CD4-positive, alpha-beta T cell treated with Interleukin-17A for 1 hour (primary cell): ENCODE data around the gene MINK1.
"Not testable (repeated sequence)": the region's sequence is repeated elsewhere in the genome, so short reads cannot be mapped to it uniquely, and the experiment has no call there.

ENCODE experiments used
- DNase-seq: peaks from one replicate; pipeline ENCODE4 v3.0.0-alpha.2; 2020

MINK1 gene

DNA sequence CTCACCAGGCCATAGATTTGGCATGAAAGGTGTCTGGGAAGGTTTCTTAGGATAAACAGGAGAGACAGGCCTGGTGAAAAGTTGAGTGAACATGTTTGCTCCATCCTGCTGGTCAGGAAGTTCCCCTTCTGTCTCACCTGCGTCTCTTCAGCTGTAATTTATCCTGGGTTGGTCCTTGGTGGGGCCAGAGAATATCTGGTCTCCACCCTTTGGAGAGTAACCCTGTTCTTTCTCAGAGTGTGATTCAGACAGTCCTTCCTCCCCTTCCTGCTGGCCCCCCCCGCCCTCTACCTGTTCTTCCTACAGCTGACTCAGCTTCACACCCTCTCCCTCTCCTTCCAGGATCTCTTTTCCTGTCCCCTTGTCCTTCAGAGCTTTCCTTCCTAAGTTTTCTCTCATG is 17.1 kb downstream of the MINK1 start:
- DNase-seq, result no peak

DNA sequence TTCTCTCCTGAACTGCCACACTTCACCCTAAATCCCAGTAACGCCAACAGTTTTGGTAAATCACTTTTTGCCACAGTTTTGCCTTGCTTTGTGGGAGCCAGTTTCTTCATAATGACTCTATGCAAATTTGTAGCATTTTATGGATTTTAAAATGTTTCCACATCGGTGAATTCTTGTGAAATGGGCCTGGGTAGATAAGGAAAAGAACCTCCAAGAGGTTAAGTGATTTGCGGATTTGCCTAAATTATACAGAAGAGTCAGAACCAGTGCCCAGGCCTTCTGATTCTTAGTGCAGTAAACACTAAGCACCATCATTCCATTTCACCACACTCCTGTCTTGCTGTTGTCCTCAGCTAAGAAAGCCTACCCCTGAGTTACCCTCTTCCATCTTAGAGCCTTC is 17.9 kb downstream of the MINK1 start:
- DNase-seq, result no peak

DNA sequence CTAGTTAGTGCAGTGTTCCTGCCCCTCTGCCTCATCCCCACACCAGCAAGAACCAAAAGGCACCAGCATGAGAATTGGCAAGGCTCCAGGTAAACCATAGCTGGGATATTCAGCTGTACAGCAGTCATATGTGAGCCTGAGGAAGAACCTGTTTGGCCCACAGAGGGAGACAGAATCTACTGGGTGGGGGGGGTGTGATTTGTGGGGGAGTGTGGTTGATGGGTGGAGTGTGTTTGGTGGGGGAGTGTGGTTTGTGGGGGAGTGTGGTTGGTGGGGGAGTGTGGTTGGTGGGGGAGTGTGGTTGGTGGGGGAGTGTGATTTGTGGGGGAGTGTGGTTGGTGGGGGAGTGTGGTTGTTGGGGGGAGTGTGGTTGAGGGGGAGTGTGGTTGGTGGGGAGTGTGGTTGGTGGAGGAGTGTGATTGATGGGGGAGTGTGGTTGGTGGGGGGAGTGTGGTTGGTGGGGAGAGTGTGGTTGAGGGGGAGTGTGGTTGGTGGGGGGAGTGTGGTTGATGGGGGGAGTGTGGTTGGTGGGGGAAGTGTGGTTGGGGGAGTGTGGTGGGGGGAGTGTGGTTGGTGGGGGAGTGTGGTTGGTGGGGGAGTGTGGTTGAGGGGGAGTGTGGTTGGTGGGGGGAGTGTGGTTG is 19.5 kb downstream of the MINK1 start:
- peak; percentile 54 for DNase-seq

DNA sequence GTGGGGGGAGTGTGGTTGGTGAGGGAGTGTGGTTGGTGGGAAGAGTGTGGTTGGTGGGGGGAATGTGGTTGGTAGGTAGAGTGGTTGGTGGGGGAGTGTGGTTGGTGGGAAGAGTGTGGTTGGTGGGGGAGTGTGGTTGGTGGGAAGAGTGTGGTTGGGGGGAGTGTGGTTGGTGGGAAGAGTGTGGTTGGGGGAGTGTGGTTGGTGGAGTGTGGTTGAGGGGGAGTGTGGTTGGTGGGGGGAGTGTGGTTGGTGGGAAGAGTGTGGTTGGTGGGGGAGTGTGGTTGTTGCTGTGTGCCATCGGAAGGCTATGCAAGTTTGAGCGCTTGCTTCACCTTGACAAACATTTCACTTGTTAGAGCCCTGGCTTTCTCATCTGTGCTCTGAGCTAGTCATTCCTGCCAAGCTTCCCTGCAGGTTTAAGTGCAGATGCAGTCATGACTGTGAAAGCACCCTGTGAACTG is 20.1 kb downstream of the MINK1 start:
- DNase-seq, result peak; percentile 58

DNA sequence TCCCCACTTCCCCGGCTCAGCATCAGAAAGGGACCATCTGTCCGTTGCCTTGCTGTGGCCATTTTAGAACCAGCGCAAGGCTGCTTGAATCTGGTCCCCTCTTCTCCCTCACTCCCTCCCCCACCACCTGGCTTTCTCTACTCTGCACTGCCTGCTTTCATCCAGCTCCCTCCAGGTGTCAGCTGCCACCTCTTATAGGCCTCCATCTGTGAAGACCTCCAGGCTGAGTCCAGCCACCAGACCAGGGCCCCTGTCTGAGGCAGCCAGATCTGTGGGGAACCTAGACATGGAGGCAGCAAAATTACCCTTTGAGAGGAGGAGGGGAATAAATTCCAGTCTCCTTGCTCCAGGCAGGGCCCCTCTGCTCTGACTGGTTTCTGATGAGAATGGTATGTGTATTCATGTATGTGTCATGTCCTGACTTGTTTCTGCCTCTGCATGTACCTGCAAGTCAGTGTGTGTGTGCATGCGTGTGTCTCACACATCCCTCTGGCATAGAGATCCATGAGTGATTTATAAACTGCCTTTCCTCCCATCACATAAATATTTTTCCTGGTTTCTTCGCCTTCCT is 21.1 kb downstream of the MINK1 start:
- DNase-seq, result no peak

DNA sequence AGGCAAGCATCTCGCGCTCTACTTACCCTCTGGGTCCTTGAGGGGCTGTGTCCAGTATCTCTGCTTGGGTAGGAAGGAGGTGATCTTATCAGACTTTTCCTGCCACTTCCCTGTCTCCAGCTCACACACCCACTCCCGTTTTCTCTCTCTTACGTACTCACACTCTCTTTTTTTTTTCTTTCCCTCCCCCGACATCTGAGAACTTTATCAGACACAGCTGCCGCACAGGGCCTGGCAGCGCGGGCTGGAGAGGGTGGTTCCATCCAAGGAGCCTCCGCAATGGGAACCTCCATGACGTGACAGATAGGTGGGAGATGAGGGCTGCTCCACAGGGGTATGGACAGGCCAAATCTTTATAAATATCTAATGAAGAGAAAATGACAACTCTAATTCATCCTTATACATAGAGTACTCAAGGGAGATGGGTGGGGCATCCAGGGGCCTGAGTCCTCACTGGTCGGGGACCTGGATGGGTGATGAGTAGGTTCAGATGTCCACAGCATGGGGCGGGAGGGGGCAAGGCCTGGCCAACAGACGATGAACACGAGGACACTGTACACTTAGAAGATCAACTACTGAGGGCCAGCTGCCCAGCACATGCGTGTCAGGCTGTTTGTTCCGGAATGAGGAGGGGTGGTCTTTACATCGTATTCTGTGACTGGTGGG is 23.3 kb downstream of the MINK1 start:
- no peak for DNase-seq

DNA sequence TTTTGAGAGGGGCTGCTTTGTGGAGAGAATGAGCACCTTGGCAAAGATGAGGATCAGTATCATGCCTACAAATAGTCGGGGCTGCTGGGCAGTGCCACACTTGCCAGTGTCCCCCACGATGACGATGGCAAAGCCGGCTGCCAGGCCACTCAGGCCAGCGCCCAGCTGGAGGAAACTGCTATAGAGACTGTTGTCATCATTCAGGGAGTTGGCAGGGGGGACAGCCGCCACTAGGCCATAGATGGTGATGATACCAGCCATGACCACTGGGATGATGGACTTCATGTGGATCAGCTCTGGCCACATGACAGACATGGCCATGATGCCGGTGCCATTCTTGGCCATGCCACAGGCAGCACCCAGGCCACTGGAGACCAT is 23.8 kb downstream of the MINK1 start:
- no peak for DNase-seq

DNA sequence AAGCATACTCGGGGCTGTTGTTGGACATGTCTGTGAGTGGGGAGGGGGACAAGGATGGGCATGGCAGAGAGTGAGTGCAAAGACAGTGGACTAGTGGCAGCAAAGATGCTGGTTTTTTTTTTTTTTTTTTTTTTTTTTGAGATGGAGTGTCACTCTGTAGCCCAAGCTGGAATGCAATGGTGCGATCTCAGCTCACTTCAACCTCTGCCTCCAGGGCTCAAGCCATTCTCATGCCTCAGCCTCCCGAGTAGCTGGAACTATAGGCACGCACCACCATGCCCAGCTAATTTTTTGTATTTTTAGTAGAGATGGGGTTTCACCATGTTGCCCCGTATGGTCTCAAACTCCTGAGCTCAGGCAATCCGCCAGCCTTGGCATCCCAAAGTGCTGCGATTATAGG is 24.2 kb downstream of the MINK1 start:
- not testable (repeated sequence) for DNase-seq

DNA sequence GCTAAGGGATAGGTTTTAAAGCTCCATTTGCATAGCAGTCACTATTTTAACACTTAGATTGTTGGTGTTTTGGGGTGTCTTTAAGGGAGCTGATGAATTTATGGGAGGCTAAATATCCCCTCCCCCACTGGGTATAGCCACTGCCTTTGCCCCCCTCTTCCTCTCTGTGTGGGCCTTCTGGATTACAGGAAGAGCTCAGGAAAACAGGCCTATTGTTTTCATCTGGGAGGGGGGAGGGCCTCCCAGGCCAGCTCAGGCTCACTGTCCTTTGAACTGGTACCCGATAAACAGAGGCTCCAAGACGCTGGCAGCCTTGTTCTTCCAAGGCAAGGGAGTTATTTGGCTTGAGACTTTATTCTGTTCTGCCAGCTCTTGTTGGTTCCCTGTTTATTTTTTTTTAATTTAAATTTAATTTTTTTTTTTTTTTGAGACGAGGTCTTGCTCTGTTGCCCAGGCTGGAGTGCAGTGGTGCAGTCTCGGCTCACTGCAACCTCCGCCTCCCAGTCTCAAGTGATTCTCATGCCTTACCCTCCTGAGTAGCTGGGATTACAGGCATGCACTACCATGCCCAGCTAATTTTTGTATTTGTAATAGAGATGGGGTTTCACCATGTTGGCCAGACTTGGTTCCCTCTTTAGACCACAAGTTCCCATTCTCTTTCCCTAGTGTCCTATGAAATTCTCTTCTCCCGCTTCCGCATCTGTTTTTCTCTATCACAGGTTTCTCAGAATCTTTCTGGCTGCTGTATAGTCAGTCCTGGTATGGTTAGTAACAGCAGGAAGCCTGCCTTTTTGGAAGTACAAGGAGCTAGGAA is 25.1 kb downstream of the MINK1 start:
- DNase-seq, result no peak

DNA sequence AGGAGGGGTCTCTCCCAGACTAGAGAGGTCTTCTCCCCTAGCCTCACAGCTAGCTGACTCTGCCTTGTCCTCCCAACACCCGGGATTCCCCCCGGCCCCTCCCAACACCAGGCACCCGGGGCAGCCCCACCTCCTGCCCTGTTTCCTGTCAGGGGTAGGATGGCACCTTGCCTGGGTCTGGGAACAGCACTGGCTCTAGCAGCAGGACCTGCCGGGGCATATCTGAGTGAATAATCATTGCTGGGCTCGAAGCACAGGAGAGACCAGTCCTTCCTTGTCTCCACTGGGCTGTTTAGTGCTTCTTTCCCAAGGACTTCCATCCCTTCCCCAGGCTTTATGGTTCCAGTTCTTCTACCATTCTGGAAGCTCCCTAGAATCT is 25.7 kb downstream of the MINK1 start:
- no peak for DNase-seq

DNA sequence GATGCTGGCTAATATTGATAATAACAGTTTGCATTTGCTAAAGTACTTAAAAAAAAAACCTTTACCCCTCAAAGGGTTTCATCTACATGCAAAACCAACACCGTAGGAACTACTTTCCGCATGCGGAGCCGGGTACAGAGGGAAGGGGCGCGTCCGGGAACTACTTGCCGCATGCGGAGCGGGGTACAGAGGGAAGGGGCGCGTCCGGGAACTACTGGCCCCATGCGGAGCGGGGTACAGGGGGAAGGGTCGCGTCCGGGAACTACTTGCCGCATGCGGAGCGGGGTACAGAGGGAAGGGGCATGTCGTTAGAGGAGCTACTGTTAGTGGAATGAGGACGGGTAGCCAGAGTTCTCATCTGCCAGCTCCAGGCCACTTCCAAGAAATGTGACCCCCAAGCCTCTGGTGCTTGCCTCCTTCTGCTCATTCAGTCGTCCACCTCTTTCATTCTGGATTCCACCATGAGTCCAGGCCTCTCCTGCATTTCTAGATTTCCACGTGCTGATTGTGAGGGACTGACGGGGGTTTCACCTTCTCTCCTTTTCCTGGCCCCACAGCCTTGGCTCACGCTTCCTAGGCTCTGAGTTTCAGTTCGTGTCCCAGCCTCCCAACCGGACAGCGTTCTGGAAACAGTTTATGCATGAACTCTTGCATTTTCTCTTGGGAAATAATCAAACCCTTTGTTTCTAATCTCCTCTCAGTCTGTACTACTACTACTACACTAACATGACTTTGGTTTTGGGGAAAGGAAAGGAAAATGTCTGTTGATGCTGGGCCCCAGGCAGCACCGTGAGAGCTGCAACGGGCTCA is 26.9 kb downstream of the MINK1 start:
- DNase-seq, result no peak

DNA sequence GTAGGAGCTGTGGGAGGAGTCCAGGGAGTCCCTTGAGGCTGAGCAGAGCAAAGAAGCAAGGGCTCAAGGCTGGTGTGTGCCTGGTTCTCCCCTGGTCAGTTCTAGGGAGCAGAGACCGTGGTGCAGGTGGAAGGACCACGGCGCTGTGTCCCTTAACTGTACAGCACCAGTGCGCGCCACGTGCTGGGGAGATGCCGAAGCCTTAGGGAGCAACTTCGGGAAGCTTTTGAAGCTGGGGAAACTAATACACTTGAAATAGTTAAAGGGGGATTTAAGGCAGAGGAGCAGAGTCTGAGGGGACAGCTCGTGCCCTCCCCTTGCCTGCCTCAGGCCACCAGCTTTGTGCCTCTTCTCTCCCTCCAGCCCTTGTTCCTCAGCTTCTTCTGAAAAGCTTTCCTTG is 27.5 kb downstream of the MINK1 start:
- no peak for DNase-seq

DNA sequence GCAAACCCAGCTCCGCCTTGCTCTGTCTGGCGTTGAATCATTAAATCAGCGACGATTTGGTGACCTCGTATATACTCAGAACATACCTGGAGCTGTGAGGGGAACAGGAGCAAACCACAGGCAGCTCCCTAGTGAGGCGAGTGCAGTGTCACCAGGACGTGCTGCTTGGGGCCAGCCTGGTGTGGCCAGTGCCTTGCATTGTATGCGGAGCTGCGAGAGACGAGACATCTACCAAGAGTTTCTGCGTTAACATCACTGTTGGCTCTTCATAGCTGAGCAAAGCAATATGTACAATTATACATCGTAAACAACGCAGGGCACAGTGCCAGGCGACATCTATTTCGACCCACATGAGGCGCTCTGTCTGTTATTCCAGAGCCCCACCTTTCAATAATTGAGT is 27.9 kb downstream of the MINK1 start:
- no peak for DNase-seq

DNA sequence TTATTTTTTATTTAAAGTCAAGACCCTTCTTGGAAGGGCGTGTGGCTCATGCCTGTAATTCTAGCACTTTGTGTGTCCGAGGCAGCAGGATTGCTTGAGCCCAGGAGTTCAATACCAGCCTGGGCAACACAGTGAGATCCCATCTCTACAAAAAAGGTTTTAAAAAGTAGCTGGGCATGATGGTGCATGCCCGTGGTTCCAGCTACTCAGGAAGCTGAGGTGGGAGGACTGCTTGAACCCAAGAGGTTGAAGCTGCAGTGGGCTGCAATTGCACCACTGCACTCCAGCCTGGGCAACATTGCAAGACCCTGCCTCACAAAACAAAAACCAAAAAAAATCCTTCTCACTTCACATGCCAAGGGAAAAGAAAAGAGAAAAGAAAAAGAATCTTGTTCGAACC is 29.6 kb downstream of the MINK1 start:
- DNase-seq, result no peak

DNA sequence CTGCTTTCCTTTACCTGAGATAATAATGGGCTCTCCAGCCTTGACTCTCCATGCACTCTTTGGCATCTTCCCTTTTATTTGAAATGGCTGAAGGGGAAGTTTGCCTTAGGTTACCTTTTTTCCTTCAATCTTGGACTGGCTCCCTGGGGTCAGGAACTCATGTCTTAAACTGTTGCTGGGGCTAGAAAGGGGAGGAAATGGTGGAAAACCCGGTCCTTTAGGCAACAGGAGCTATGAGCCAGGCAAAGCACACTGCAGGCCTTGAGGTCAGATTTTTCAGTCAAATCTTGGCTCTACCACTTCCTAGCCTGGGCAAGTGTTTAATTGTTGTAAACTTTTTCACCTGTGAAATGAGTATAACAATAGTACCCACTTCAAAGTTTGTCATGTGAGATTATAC is 30.2 kb downstream of the MINK1 start:
- no peak for DNase-seq

DNA sequence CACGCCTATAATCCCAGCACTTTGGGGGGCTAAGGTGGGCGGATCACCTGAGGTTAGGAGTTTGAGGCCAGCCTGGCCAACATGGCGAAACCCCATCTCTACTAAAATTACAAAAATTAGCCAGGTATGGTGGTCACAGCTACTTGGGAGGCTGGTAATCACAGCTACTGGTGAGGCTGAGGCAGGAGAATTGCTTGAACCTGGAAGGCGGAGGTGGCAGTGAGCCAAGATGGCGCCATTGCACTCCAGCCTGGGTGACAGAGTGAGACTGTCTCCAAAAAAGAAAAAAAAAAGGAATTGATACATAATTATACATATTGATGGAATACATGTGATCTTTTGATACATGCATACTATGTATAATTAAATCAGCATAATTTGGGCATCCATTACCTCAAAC is 34.4 kb downstream of the MINK1 start:
- DNase-seq, result not testable (repeated sequence)

DNA sequence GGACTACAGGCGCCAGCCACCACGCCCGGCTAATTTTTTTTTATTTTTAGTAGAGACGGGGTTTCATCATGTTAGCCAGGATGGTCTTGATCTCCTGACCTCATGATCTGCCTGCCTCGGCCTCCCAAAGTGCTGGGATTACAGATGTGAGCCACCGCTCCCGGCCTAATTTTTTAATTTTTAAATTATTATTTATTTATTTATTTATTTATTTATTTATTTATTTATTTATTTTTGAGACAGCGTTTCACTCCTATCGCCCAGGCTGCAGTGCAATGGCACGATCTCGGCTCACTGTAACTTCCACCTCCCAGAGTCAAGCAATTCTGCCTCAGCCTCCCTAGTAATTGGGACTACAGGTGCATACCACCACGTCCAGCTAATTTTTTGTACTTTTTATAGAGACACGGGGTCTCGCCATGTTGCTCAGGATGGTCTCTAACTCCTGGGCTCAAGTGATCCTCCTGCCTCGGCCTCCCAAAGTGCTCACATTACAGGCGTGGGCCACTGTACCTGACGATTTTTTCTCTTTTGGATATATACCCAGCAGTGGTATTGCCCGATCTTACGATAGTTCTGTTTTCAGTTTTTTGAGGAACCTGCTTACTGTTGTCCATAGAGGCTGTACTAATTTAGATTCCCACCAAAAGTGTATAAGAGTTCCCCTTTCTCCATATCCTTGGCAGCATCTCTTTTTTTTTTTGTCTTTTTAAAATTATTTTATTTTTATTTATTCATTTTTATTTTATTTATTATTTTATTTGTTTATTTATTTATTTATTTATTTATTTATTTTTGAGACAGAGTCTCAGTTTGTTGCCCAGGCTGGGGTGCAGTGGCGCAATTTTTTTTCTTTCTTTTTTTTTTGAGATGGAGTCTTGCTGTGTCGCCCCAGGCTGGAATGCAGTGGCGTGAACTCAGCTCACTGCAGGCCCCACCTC is 36.2 kb downstream of the MINK1 start:
- DNase-seq, result not testable (repeated sequence)

DNA sequence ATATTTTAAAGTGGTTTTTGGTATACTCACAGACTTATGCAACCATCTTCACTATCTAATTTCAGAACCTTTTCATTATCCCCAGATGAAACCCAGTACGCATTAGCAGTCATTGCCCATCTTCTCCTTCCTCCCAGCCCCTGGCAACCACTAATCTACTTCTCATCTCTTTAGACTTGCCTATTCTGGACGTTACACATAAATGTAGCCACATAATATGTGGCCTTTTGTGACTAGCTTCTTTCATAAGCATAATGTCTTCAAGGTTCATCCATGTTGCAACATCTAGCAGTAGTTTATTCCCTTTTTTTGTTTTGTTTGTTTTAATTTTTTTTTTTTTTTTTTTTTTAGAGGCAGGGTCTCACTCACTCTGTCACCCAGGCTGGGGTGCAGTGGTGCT is 37.7 kb downstream of the MINK1 start:
- DNase-seq, result no peak

DNA sequence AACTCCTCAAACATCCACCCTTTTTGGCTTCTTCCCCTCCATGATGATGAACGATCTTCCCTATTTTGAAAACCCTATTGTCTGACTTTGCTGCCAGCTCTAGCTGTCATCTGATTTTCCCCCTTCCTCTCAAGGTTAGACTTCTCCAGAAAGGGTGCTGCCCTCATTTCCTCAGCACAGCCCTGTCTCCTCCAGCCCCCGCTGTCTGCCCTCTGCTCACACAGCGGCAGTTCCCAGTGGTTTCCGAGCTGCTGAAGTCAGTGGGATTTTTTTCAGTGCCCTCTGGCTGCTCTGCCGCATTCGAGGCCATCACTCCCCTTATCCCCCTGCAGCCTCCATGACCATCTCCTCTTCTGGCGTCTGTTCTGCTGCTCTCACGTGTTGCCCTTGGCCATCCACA is 39.6 kb downstream of the MINK1 start:
- no peak for DNase-seq

DNA sequence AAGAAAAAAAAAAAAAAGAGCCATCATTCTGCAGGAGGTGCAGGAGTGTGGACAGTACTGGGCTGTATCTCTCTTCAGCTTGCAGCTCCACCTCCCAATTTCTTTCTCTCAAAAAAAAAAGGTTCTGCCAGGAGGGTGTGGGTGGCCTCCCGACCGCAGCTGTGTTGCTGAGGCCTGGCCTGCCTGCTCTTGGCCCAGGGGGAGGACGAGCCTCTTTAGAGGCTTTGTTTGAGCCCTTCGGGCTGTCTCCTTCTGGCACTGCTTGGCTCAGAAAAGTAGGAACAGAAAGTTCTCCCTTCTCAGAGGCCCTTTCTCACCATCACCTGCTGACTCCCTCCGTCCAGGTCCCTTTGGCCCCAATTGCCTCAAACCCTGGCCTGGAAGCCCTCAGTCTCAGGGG is 43.9 kb downstream of the MINK1 start:
- no peak for DNase-seq

DNA sequence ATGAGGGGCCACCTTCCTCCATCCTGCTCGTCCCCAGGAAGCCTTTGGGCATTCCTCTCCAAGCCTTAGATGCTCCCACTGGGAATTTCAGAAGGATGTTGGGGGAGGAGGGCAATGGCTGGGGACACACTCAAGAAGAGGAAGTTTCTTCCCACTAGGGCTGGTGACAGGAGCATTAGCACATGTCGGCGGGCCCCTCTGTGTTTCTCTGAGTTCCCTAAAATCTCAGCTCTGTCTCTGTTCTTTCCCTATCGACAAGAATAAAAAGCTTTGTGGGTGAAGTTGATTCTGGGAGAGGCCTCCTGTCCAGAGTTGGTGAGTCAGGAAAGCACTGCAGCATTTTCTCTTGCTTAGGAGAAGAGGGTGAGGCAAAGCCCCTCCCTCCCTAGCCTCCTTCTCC is 46.5 kb downstream of the MINK1 start:
- DNase-seq, result no peak

DNA sequence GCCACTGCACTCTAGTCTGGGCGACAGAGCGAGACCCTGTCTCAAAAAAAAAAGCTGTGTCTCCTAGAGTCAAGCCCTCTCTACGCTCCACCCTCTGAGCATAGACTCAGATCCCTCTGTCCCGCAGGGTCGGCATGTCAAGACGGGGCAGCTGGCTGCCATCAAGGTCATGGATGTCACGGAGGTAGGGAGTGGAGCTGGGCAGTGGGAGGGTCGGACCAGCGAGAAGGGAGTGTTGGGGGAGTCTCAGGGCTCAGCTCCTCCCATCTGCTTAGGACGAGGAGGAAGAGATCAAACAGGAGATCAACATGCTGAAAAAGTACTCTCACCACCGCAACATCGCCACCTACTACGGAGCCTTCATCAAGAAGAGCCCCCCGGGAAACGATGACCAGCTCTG is 47.7 kb downstream of the MINK1 start:
- DNase-seq, result no peak
